GM12878 (cell line): ENCODE measurements around the gene EYS. TPM values are rescaled to one million over a fixed set of nuclear protein-coding genes. Genes with fewer than 3 reads are reported as not detected.

Experiments used
- ATAC-seq: fragments of 200-7000 bp; cut with Tn5 transposase; 3 replicates; pipeline ENCODE4 v1.9.1; 2020; ENCODE audit warnings: mild to moderate bottlenecking, moderate library complexity
- BruUV-seq: library from RNA; stranded (reverse); fragments of 400-500 nt; replicated peaks from 2 replicates; lab custom pipeline; 2021; lab: Mats Ljungman, UMichigan
- CTCF ChIA-PET: fragments of 300-600 bp; sonication (Branson Sonifier 250); formaldehyde crosslinking; extraction: SDS; loops from one replicate; lab custom pipeline; 2021; ENCODE audit warnings: inconsistent platforms; lab: Yijun Ruan, JAX
- POLR2A ChIA-PET: fragments of 350-600 bp; formaldehyde crosslinking; extraction: SDS; loops from one replicate; lab custom pipeline; 2021; ENCODE audit warnings: inconsistent platforms; lab: Charles Lee
- RAD21 ChIA-PET: fragments of 300-600 bp; sonication (Branson Sonifier 250); formaldehyde crosslinking; loops from one replicate; lab custom pipeline; 2023; ENCODE audit warnings: antibody characterized with exemption; ENCODE audit not compliant: unreplicated experiment; lab: Charles Lee
- SMC1A ChIA-PET: fragments of 300-600 bp; sonication (Branson Sonifier 250); formaldehyde crosslinking; loops from one replicate; lab custom pipeline; 2023; ENCODE audit not compliant: unreplicated experiment, uncharacterized antibody; lab: Charles Lee
- DNase-seq: peaks from one replicate; pipeline ENCODE4 v3.0.0-alpha.2; 2011; ENCODE audit warnings: low read depth, low spot score
- FAIRE-seq: peaks from 3 replicates; lab custom pipeline; 2011; peaks lifted over from hg19 to GRCh38; lab: Jason Lieb, UNC
- H2AFZ ChIP-seq: 2 replicates; pipeline ENCODE4 v1.6.0; 2011; ENCODE audit warnings: low read depth, low read length, control low read depth; ENCODE audit not compliant: control insufficient read depth
- H3K27ac ChIP-seq: 2 replicates; pipeline ENCODE4 v1.5.1; 2011; ENCODE audit warnings: control low read depth; ENCODE audit not compliant: control insufficient read depth, insufficient read depth
- H3K27me3 ChIP-seq, 2 experiments: replicated peaks in 1 of 2; 2 replicates each; pipeline versions ENCODE4 v1.6.0 to v1.6.1; 2011; ENCODE audit warnings: low read length in 1 of 2; ENCODE audit not compliant: control insufficient read depth in 2 of 2, insufficient read depth in 2 of 2
- H3K36me3 ChIP-seq, 2 experiments: 2 replicates each; pipeline ENCODE4 v1.5.1; 2011; ENCODE audit warnings: low read length in 1 of 2; ENCODE audit not compliant: control insufficient read depth in 2 of 2, insufficient read depth in 2 of 2
- H3K4me1 ChIP-seq: 2 replicates; pipeline ENCODE4 v1.6.1; 2011; ENCODE audit warnings: mild to moderate bottlenecking, low read length, moderate library complexity, mixed read lengths; ENCODE audit not compliant: control insufficient read depth, insufficient read depth
- H3K4me2 ChIP-seq: 2 replicates; pipeline ENCODE4 v1.6.0; 2011; ENCODE audit warnings: control low read depth; ENCODE audit not compliant: control insufficient read depth, insufficient read depth
- H3K4me3 ChIP-seq: fragments of 200-600 bp; sonication (generic); 2 replicates; pipeline ENCODE4 v1.5.1; 2016
- H3K79me2 ChIP-seq: 2 replicates; pipeline ENCODE4 v1.6.0; 2011; ENCODE audit warnings: low read length; ENCODE audit not compliant: control insufficient read depth, insufficient read depth
- H3K9ac ChIP-seq: 2 replicates; pipeline ENCODE4 v1.8.0; 2011; ENCODE audit warnings: low read length, control low read depth, mixed read lengths; ENCODE audit not compliant: control insufficient read depth, insufficient read depth
- H3K9me3 ChIP-seq: replicated peaks from 3 replicates; pipeline ENCODE4 v1.5.1; 2011; ENCODE audit warnings: mild to moderate bottlenecking, low read length; ENCODE audit not compliant: control insufficient read depth, insufficient read depth
- H4K20me1 ChIP-seq: 2 replicates; pipeline ENCODE4 v1.6.0; 2011; ENCODE audit not compliant: control insufficient read depth, insufficient read depth
- BACH1 ChIP-seq: fragments of 450-650 bp; IDR thresholded peaks from 2 replicates; pipeline ENCODE4 v1.6.1; 2017; ENCODE audit warnings: mild to moderate bottlenecking, borderline replicate concordance
- CHD1 ChIP-seq: IDR thresholded peaks from 2 replicates; pipeline ENCODE4 v1.6.1; 2012; ENCODE audit warnings: low read depth, low read length, improper control_type of control experiment
- CREM ChIP-seq: IDR thresholded peaks from 2 replicates; pipeline ENCODE4 v1.6.1; 2014; ENCODE audit warnings: antibody characterized with exemption, low read depth
- FOXK2 ChIP-seq: fragments of 450-650 bp; IDR thresholded peaks from 2 replicates; pipeline ENCODE4 v1.6.1; 2017; ENCODE audit warnings: mild to moderate bottlenecking, moderate library complexity
- GABPA ChIP-seq: IDR thresholded peaks from 2 replicates; pipeline ENCODE4 v1.6.1; 2014; ENCODE audit warnings: antibody characterized with exemption, low read depth, mild to moderate bottlenecking, inconsistent platforms
- GATAD2B ChIP-seq: fragments of 450-650 bp; conservative IDR thresholded peaks from 2 replicates; pipeline ENCODE4 v1.6.1; 2017; ENCODE audit warnings: low read depth, mild to moderate bottlenecking, moderate library complexity
- JUNB ChIP-seq: IDR thresholded peaks from 2 replicates; pipeline ENCODE4 v1.6.1; 2016; ENCODE audit warnings: antibody characterized with exemption, mild to moderate bottlenecking
- KAT2A ChIP-seq: conservative IDR thresholded peaks from 2 replicates; pipeline ENCODE4 v1.6.1; 2011; ENCODE audit warnings: low read depth, low read length; ENCODE audit not compliant: control insufficient read depth
- MAX ChIP-seq: IDR thresholded peaks from 2 replicates; pipeline ENCODE4 v1.6.1; 2012; ENCODE audit warnings: low read depth, low read length, improper control_type of control experiment
- MTA3 ChIP-seq: IDR thresholded peaks from 2 replicates; pipeline ENCODE4 v1.6.1; 2012; ENCODE audit warnings: low read length, inconsistent platforms, borderline replicate concordance
- RUNX3 ChIP-seq: IDR thresholded peaks from 2 replicates; pipeline ENCODE4 v1.6.1; 2012; ENCODE audit warnings: low read length, inconsistent platforms
- STAT1 ChIP-seq: fragments of 450-650 bp; conservative IDR thresholded peaks from 2 replicates; pipeline ENCODE4 v1.6.1; 2014; ENCODE audit warnings: antibody characterized with exemption, mild to moderate bottlenecking
- TBL1XR1 ChIP-seq: IDR thresholded peaks from 2 replicates; pipeline ENCODE4 v1.6.1; 2012; ENCODE audit warnings: low read depth, low read length, improper control_type of control experiment
- YY1 ChIP-seq: IDR thresholded peaks from 2 replicates; pipeline ENCODE4 v1.6.1; 2011; ENCODE audit warnings: low read depth, mild to moderate bottlenecking, low read length
- ZBED1 ChIP-seq: IDR thresholded peaks from 2 replicates; pipeline ENCODE4 v1.6.1; 2016; ENCODE audit warnings: borderline replicate concordance
- ZBTB11 ChIP-seq: fragments of 450-650 bp; formaldehyde crosslinking; IDR thresholded peaks from 2 replicates; pipeline ENCODE4 v1.5.0; 2022; ENCODE audit warnings: mild to moderate bottlenecking, missing genetic modification characterization
- WGBS: methylation state at CpG from one replicate; pipeline ENCODE4 v1.1.6; 2016; ENCODE audit warnings: low lambda C conversion rate; ENCODE audit not compliant: insufficient replicate concordance, insufficient coverage; ENCODE audit errors: missing lambda C conversion rate; 5-methylcytosine and 5-hydroxymethylcytosine counted together
- in situ Hi-C: fragments of 300-500 bp; cut with MboI; formaldehyde crosslinking; loops from 9 replicates; pipeline ENCODE4 v1.14.3; 2018; ENCODE audit warnings: mixed read lengths
- intact Hi-C: fragments of 100-400 bp; cut with micrococcal nuclease; formaldehyde crosslinking; loops from one replicate; pipeline ENCODE4 v1.14.2; 2022; ENCODE audit not compliant: unreplicated experiment
- polyA plus RNA-seq, 11 experiments: library from polyadenylated mRNA; depleted of rRNA in 4 of 11; unstranded in 6 of 11; stranded (reverse) in 5 of 11; fragments of >200 nt; fragmentation: Nextera tagmentation in 4 of 11; fragmentation: Illumina TruSeq in 1 of 11; extraction: Ambion mirVana in 4 of 11; extraction: Trizol in 1 of 11; gene quantifications; 1 replicate in 1 of 11; 2 replicates in 10 of 11; pipeline versions ENCODE4 v1.2.1 to v1.2.3, GENCODE V29; 2011 to 2016; ENCODE audit warnings: inconsistent platforms in 2 of 11, missing spikeins in 2 of 11, low read depth in 1 of 11
- total RNA-seq, 4 experiments: library from RNA; depleted of rRNA in 3 of 4; stranded (reverse); fragments of >200 nt in 3 of 4; fragmentation: Illumina TruSeq in 1 of 4; extraction: Trizol in 1 of 4; gene quantifications; 2 replicates each; pipeline versions ENCODE4 v1.2.1 to v1.2.3, GENCODE V29; 2013 to 2021

Gene EYS
- total and polyA plus RNA-seq, 10 of the 15 experiments (the other 5 are each of a cell fraction or from before 2014, with no cell fraction given): under 0.01 to 0.14 (median 0.02) TPM; not detected in 1

GRCh38 chr6:64681416-64682160, 1025.4 kb downstream of the EYS start (continued):
- TF ChIP-seq ZBTB11 (CRISPR knock-in tag): no peak
- no peak for TF ChIP-seq MTA3

- DNase-seq (no peak), ATAC-seq (no peak), FAIRE-seq (no peak)
- Histone ChIP-seq H3K4me3 (no peak overlapping the region), H3K4me1 (no peaks in the 10 kb centered on the region), H3K36me3 (no peaks in the 10 kb centered on the region), H3K9ac (no peak overlapping the region), H3K27me3 (no peaks in the 10 kb centered on the region), H3K27ac (no peak overlapping the region), H3K9me3 (no peaks in the 10 kb centered on the region), H3K79me2 (no peaks in the 10 kb centered on the region), H4K20me1 (no peaks in the 10 kb centered on the region), H3K4me2 (no peak overlapping the region), H2AFZ (no peak overlapping the region)
- in situ Hi-C loops: no loop called here
- ChIA-PET SMC1A (no interaction called here), CTCF (no interaction called here), RAD21 (no interaction called here), POLR2A (no interaction called here)
- intact Hi-C loops: no loop called here
- TF ChIP-seq ZBED1 (no peak), BACH1 (no peak), CREM (no peak), TBL1XR1 (no peak), MAX (no peak), GABPA (no peak), GATAD2B (no peak), JUNB (no peak), KAT2A (no peak), YY1 (no peak), RUNX3 (no peak), STAT1 (no peak), FOXK2 (no peak), CHD1 (no peak)
- 11% methylated on average over 5 of the region's 5 CpGs for WGBS
- no TSS peak for BruUV-seq
Measured at GRCh38 chr6:64680446-64680845, 1026.6 kb downstream of the EYS start.
